Measurements from ENCODE around the gene EHMT1.
"Not testable (repeated sequence)": the region's sequence is repeated elsewhere in the genome, so short reads cannot be mapped to it uniquely, and the experiment has no call there.

The EHMT1 gene

GRCh38 chr9:137799630-137799983 is 180.8 kb downstream of the EHMT1 start:
- Histone ChIP-seq H3K4me1 (ENCODE audit: control insufficient read depth, insufficient read depth, low read length) (no peaks in the 10 kb centered on the region), H3K27ac (ENCODE audit: low read length) (no peak overlapping the region), H3K36me3 (ENCODE audit: control insufficient read depth in 2 of 2, insufficient read depth in 2 of 2, low read length in 2 of 2) (peaks cover 44 to 67% of the 10 kb centered on the region in 2 donors), H3K9ac (ENCODE audit: low read length in 2 of 2) (no peak overlapping the region), H3K9me3 (ENCODE audit: control insufficient read depth in 2 of 2, low read length in 2 of 2) (no peaks in the 10 kb centered on the region), H3K27me3 (ENCODE audit: control insufficient read depth in 1 of 2, insufficient read depth in 2 of 2, low read length in 2 of 2) (no peaks in the 10 kb centered on the region), H3K4me3 (ENCODE audit: low read length in 2 of 2) (no peak overlapping the region)

GRCh38 chr9:137800196-137801022 is 181.6 kb downstream of the EHMT1 start:
- no peak overlapping the region for H3K27ac ChIP-seq (ENCODE audit: low read length)
- H3K4me1 ChIP-seq (ENCODE audit: control insufficient read depth, insufficient read depth, low read length), result no peaks in the 10 kb centered on the region
- no peaks in the 10 kb centered on the region for H3K9me3 ChIP-seq (ENCODE audit: control insufficient read depth in 2 of 2, low read length in 2 of 2)
- no peaks in the 10 kb centered on the region for H3K27me3 ChIP-seq (ENCODE audit: control insufficient read depth in 1 of 2, insufficient read depth in 2 of 2, low read length in 2 of 2)
- H3K4me3 ChIP-seq (ENCODE audit: low read length in 2 of 2), result no peak overlapping the region
- H3K36me3 ChIP-seq (ENCODE audit: control insufficient read depth in 2 of 2, insufficient read depth in 2 of 2, low read length in 2 of 2), result peaks cover 44 to 65% of the 10 kb centered on the region in 2 donors
- no peak overlapping the region for H3K9ac ChIP-seq (ENCODE audit: low read length in 2 of 2)

- Histone ChIP-seq H3K9me3 (ENCODE audit: control insufficient read depth in 2 of 2, low read length in 2 of 2) (no peaks in the 10 kb centered on the region), H3K27ac (ENCODE audit: low read length) (no peak overlapping the region), H3K4me1 (ENCODE audit: control insufficient read depth, insufficient read depth, low read length) (no peaks in the 10 kb centered on the region), H3K27me3 (ENCODE audit: control insufficient read depth in 1 of 2, insufficient read depth in 2 of 2, low read length in 2 of 2) (no peaks in the 10 kb centered on the region), H3K9ac (ENCODE audit: low read length in 2 of 2) (no peak overlapping the region), H3K4me3 (ENCODE audit: low read length in 2 of 2) (no peak overlapping the region), H3K36me3 (ENCODE audit: control insufficient read depth in 2 of 2, insufficient read depth in 2 of 2, low read length in 2 of 2) (peaks cover 42 to 61% of the 10 kb centered on the region in 2 donors)
Measured at GRCh38 chr9:137801023-137801319, 182.2 kb downstream of the EHMT1 start.

DNA sequence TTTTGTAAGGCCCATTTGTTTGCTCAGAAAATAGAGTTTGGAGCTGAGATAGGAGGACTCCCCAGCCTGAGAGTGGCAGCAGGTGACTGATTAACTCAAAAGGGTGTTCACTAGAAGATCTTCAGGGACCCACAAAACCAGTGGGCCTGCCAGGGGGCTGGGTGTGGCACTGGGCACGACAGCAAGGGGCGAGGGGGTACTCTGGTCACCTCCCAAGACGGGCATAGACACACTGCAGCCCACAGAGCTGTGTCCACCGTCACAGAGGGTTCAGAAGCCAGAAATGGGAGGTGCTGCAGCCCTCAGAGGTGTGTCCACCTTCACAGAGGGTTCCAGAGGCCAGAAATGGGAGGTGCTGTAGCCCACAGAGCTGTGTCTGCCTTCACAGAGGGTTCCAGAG is 183.2 kb downstream of the EHMT1 start:
- Histone ChIP-seq H3K36me3 (ENCODE audit: control insufficient read depth in 2 of 2, insufficient read depth in 2 of 2, low read length in 2 of 2) (peaks cover 38 to 55% of the 10 kb centered on the region in 2 donors), H3K9ac (ENCODE audit: low read length in 2 of 2) (no peak overlapping the region), H3K27ac (ENCODE audit: low read length) (no peak overlapping the region), H3K9me3 (ENCODE audit: control insufficient read depth in 2 of 2, low read length in 2 of 2) (no peaks in the 10 kb centered on the region), H3K4me1 (ENCODE audit: control insufficient read depth, insufficient read depth, low read length) (no peaks in the 10 kb centered on the region), H3K4me3 (ENCODE audit: low read length in 2 of 2) (no peak overlapping the region), H3K27me3 (ENCODE audit: control insufficient read depth in 1 of 2, insufficient read depth in 2 of 2, low read length in 2 of 2) (no peaks in the 10 kb centered on the region)

- H3K4me3 ChIP-seq (ENCODE audit: low read length in 2 of 2), result no peak overlapping the region
- no peaks in the 10 kb centered on the region for H3K4me1 ChIP-seq (ENCODE audit: control insufficient read depth, insufficient read depth, low read length)
- no peak overlapping the region for H3K9ac ChIP-seq (ENCODE audit: low read length in 2 of 2)
- H3K36me3 ChIP-seq (ENCODE audit: control insufficient read depth in 2 of 2, insufficient read depth in 2 of 2, low read length in 2 of 2), result peaks cover 35 to 51% of the 10 kb centered on the region in 2 donors
- H3K9me3 ChIP-seq (ENCODE audit: control insufficient read depth in 2 of 2, low read length in 2 of 2), result no peaks in the 10 kb centered on the region
- H3K27ac ChIP-seq (ENCODE audit: low read length), result no peak overlapping the region
- no peaks in the 10 kb centered on the region for H3K27me3 ChIP-seq (ENCODE audit: control insufficient read depth in 1 of 2, insufficient read depth in 2 of 2, low read length in 2 of 2)
Measured at GRCh38 chr9:137802521-137803243, 183.9 kb downstream of the EHMT1 start.

- Histone ChIP-seq H3K36me3 (ENCODE audit: control insufficient read depth in 2 of 2, insufficient read depth in 2 of 2, low read length in 2 of 2) (peaks cover 37 to 39% of the 10 kb centered on the region in 2 donors), H3K27me3 (ENCODE audit: control insufficient read depth in 1 of 2, insufficient read depth in 2 of 2, low read length in 2 of 2) (no peaks in the 10 kb centered on the region), H3K9ac (ENCODE audit: low read length in 2 of 2) (no peak overlapping the region), H3K27ac (ENCODE audit: low read length) (no peak overlapping the region), H3K4me1 (ENCODE audit: control insufficient read depth, insufficient read depth, low read length) (no peaks in the 10 kb centered on the region), H3K4me3 (ENCODE audit: low read length in 2 of 2) (no peak overlapping the region), H3K9me3 (ENCODE audit: control insufficient read depth in 2 of 2, low read length in 2 of 2) (no peaks in the 10 kb centered on the region)
Measured at GRCh38 chr9:137804908-137805630, 186.3 kb downstream of the EHMT1 start.

DNA sequence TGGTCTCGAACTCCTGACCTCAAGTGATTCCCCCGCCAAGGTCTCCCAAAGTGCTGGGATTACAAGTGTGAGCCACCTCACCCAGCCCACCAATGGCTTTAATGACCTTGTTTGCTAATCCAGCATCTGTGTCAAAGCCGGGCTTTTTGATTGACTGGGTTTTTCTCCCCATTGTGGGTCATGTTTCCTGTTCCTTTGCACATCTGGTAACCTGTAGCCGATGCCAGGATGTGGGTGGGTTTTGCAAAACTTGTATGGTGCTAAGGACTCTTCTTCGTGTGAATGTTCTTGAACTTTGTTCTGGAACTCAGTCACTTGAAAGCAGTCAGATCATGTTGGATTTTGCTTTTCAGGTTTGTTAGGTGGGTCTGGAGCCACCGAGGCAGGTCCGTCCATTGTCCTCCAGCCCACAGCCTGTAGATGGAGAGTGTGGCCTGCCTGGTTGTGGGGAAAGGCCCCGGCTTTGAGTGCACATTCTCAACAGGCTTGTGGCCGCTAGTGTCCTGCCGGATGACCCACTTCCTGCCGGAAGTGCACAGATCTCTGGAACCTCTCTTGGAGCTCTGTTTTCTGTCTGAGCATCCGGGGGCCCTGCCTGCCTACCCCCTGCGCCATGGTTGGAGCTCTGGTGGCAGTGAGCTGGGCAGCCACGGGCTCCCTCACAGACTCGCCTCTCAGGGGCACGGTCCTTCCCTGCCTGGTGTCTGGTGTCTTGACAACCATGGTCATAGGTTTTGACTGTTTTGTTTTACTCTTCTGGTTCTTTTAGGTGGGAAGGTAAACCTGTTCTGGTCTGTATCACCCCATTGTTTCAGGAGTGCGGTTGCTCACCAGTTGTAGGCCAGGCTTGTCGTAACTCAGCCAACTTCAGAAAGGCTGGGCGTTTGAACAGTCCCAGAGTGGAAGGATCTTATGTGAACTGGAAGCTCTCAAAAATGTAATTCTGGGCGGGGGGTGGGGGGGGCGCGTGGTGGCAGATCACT is 189.2 kb downstream of the EHMT1 start:
- H3K4me1 ChIP-seq (ENCODE audit: control insufficient read depth, insufficient read depth, low read length), result no peaks in the 10 kb centered on the region
- H3K4me3 ChIP-seq (ENCODE audit: low read length in 2 of 2), result no peak overlapping the region
- no peak overlapping the region for H3K27ac ChIP-seq (ENCODE audit: low read length)
- H3K9me3 ChIP-seq (ENCODE audit: control insufficient read depth in 2 of 2, low read length in 2 of 2), result no peaks in the 10 kb centered on the region
- H3K9ac ChIP-seq (ENCODE audit: low read length in 2 of 2), result no peak overlapping the region
- H3K27me3 ChIP-seq (ENCODE audit: control insufficient read depth in 1 of 2, insufficient read depth in 2 of 2, low read length in 2 of 2), result no peaks in the 10 kb centered on the region
- peaks cover 25 to 28% of the 10 kb centered on the region in 2 donors for H3K36me3 ChIP-seq (ENCODE audit: control insufficient read depth in 2 of 2, insufficient read depth in 2 of 2, low read length in 2 of 2)

- Histone ChIP-seq H3K4me3 (ENCODE audit: low read length in 2 of 2) (no peak overlapping the region), H3K4me1 (ENCODE audit: control insufficient read depth, insufficient read depth, low read length) (no peaks in the 10 kb centered on the region), H3K9me3 (ENCODE audit: control insufficient read depth in 2 of 2, low read length in 2 of 2) (no peaks in the 10 kb centered on the region), H3K36me3 (ENCODE audit: control insufficient read depth in 2 of 2, insufficient read depth in 2 of 2, low read length in 2 of 2) (peaks cover 25 to 28% of the 10 kb centered on the region in 2 donors), H3K9ac (ENCODE audit: low read length in 2 of 2) (no peak overlapping the region), H3K27me3 (ENCODE audit: control insufficient read depth in 1 of 2, insufficient read depth in 2 of 2, low read length in 2 of 2) (no peaks in the 10 kb centered on the region), H3K27ac (ENCODE audit: low read length) (no peak overlapping the region)
Measured at GRCh38 chr9:137809040-137809576, 190.3 kb downstream of the EHMT1 start.

DNA sequence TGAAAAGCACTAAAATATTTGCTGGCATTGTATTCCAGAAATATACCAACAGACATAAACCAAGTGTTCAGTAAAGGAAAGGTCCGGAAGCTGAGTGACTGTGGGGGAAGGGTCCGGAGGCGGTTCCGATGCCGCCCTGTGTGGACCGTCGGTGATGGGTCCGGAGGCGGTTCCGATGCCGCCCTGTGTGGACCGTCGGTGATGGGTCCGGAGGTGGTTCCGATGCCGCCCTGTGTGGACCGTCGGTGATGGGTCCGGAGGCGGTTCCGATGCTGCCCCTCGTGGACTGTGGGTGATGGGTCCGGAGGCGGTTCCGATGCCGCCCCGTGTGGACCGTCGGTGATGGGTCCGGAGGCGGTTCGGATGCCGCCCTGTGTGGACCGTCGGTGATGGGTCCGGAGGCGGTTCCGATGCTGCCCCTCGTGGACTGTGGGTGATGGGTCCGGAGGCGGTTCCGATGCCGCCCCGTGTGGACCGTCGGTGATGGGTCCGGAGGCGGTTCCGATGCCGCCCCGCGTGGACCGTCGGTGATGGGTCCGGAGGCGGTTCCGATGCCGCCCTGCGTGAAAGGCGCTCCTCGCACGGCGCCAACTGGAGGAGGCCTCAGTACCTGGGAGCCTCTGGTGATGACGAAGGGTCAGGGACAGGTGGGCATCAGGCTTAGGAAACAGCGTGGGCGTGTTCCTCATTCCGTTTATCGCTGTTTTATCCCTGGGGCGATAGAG is 191.1 kb downstream of the EHMT1 start:
- not testable (repeated sequence) for H3K27me3 ChIP-seq (ENCODE audit: control insufficient read depth in 1 of 2, insufficient read depth in 2 of 2, low read length in 2 of 2); H3K4me3 ChIP-seq (ENCODE audit: low read length in 2 of 2); H3K27ac ChIP-seq (ENCODE audit: low read length); H3K4me1 ChIP-seq (ENCODE audit: control insufficient read depth, insufficient read depth, low read length); H3K9ac ChIP-seq (ENCODE audit: low read length in 2 of 2); H3K9me3 ChIP-seq (ENCODE audit: control insufficient read depth in 2 of 2, low read length in 2 of 2)
- H3K36me3 ChIP-seq (ENCODE audit: control insufficient read depth in 2 of 2, insufficient read depth in 2 of 2, low read length in 2 of 2), result peaks cover 32 to 33% of the 10 kb centered on the region in 2 donors

Measured in stomach smooth muscle (tissue), 2 donors.